Measurements from ENCODE around the gene ZC3H12D.
"Not testable (repeated sequence)": the region's sequence is repeated elsewhere in the genome, so short reads cannot be mapped to it uniquely, and the experiment has no call there.

Gene ZC3H12D

GRCh38 chr6:149484733-149485700, at the start of gene ZC3H12D:
ZC3H12D (minus strand) TSS chr6:149485014; CDS start chr6:149474543, 10,471 bp downstream.
- no peak for DNase-seq (ENCODE audit: low spot score)

GRCh38 chr6:149529650-149530049, 44.8 kb upstream of the ZC3H12D start:
- no peak for DNase-seq (ENCODE audit: low spot score)

- no peak for DNase-seq (ENCODE audit: low spot score)
Measured at GRCh38 chr6:149515494-149515893, 30.7 kb upstream of the ZC3H12D start.

- DNase-seq (ENCODE audit: low spot score), result no peak
Measured at GRCh38 chr6:149513915-149514314, 29.1 kb upstream of the ZC3H12D start.

GRCh38 chr6:149510793-149511512, 26.1 kb upstream of the ZC3H12D start:
- DNase-seq (ENCODE audit: low spot score), result no peak

- DNase-seq (ENCODE audit: low spot score), result no peak
Measured at GRCh38 chr6:149508485-149508884, 23.7 kb upstream of the ZC3H12D start.

GRCh38 chr6:149503872-149504271, 19.1 kb upstream of the ZC3H12D start:
- no peak for DNase-seq (ENCODE audit: low spot score)

GRCh38 chr6:149503276-149503675, 18.5 kb upstream of the ZC3H12D start:
- no peak for DNase-seq (ENCODE audit: low spot score)

GRCh38 chr6:149501768-149502167, 17.0 kb upstream of the ZC3H12D start:
- DNase-seq (ENCODE audit: low spot score), result no peak

GRCh38 chr6:149501201-149501600, 16.4 kb upstream of the ZC3H12D start:
- no peak for DNase-seq (ENCODE audit: low spot score)

GRCh38 chr6:149500096-149500495, 15.3 kb upstream of the ZC3H12D start:
- no peak for DNase-seq (ENCODE audit: low spot score)

GRCh38 chr6:149499066-149499465, 14.3 kb upstream of the ZC3H12D start:
- no peak for DNase-seq (ENCODE audit: low spot score)

GRCh38 chr6:149497365-149497764, 12.6 kb upstream of the ZC3H12D start:
- DNase-seq (ENCODE audit: low spot score), result no peak

GRCh38 chr6:149496597-149496996, 11.8 kb upstream of the ZC3H12D start:
- not testable (repeated sequence) for DNase-seq (ENCODE audit: low spot score)

GRCh38 chr6:149495349-149496016, 10.7 kb upstream of the ZC3H12D start:
- DNase-seq (ENCODE audit: low spot score), result not testable (repeated sequence)

- not testable (repeated sequence) for DNase-seq (ENCODE audit: low spot score)
Measured at GRCh38 chr6:149494810-149495209, 10.0 kb upstream of the ZC3H12D start.

GRCh38 chr6:149493761-149494320, 9.0 kb upstream of the ZC3H12D start:
- DNase-seq (ENCODE audit: low spot score), result no peak

GRCh38 chr6:149492798-149493343, 8.1 kb upstream of the ZC3H12D start:
- no peak for DNase-seq (ENCODE audit: low spot score)

- DNase-seq (ENCODE audit: low spot score), result no peak
Measured at GRCh38 chr6:149489967-149490366, 5.2 kb upstream of the ZC3H12D start.

- DNase-seq (ENCODE audit: low spot score), result no peak
Measured at GRCh38 chr6:149488815-149489214, 4.0 kb upstream of the ZC3H12D start.

- DNase-seq (ENCODE audit: low spot score), result no peak
Measured at GRCh38 chr6:149487316-149487715, 2.5 kb upstream of the ZC3H12D start.

Data from ecto neural progenitor cell (in vitro differentiated cells).